Upper lobe of left lung (tissue), 4 donors: Measurements from ENCODE around the gene PLXNA3.

Experiments
- POLR2A ChIP-seq, 4 donors: fragments of 450-650 bp; IDR thresholded peaks; one replicate each; pipeline ENCODE4 v1.5.1; 2016 to 2017; ENCODE audit warnings: antibody characterized with exemption in 4 of 4, mild to moderate bottlenecking in 2 of 4
- POLR2AphosphoS5 ChIP-seq, 2 donors: sonication (generic); formaldehyde crosslinking; IDR thresholded peaks; one replicate each; pipeline ENCODE4 v1.5.1; 2017; ENCODE audit warnings: antibody characterized with exemption in 2 of 2
- TF ChIP-seq, protein P1 (sequence below), 6 experiments: fragments of 450-650 bp in 4 of 6; fragments of 200-600 bp in 2 of 6; sonication (generic) in 2 of 6; IDR thresholded peaks; one replicate each; pipeline ENCODE4 v1.5.1; 2016 to 2019; ENCODE audit warnings: antibody characterized with exemption in 6 of 6

DNA sequence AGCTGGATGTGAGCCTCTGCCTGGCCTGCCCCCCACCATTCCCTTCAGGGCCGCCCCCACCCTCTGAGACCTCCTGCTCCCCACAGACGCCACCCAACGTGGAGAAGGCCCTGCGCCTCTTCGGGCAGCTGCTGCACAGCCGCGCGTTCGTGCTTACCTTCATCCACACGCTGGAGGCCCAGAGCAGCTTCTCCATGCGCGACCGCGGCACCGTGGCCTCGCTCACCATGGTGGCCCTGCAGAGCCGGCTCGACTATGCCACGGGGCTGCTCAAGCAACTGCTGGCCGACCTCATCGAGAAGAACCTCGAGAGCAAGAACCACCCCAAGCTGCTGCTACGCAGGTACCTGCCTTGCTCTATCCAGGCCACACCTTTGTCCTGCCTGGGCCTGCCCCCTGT, 10.1 kb downstream of the PLXNA3 start:
- no peak for TF ChIP-seq POLR2AphosphoS5 (IDR thresholded peaks at IDR 0.05)
- TF ChIP-seq, protein P1, sequence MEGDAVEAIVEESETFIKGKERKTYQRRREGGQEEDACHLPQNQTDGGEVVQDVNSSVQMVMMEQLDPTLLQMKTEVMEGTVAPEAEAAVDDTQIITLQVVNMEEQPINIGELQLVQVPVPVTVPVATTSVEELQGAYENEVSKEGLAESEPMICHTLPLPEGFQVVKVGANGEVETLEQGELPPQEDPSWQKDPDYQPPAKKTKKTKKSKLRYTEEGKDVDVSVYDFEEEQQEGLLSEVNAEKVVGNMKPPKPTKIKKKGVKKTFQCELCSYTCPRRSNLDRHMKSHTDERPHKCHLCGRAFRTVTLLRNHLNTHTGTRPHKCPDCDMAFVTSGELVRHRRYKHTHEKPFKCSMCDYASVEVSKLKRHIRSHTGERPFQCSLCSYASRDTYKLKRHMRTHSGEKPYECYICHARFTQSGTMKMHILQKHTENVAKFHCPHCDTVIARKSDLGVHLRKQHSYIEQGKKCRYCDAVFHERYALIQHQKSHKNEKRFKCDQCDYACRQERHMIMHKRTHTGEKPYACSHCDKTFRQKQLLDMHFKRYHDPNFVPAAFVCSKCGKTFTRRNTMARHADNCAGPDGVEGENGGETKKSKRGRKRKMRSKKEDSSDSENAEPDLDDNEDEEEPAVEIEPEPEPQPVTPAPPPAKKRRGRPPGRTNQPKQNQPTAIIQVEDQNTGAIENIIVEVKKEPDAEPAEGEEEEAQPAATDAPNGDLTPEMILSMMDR (IDR thresholded peaks at IDR 0.05), result no peak
- no peak for TF ChIP-seq POLR2A (IDR thresholded peaks at IDR 0.05)
